WERI-Rb-1 (cell line): ENCODE measurements around the gene KLHL14.

Experiments used
- DNase-seq: peaks from one replicate; pipeline ENCODE4 v3.0.0-alpha.2; 2020
- H3K27ac ChIP-seq: fragments of 250-450 bp; sonication (Bioruptor Pico); 2 replicates; pipeline ENCODE4 v1.5.1; 2020; ENCODE audit warnings: mild to moderate bottlenecking, moderate library complexity
- H3K27me3 ChIP-seq: fragments of 250-450 bp; sonication (Bioruptor Pico); 2 replicates; pipeline ENCODE4 v1.5.1; 2021; ENCODE audit warnings: mild to moderate bottlenecking, low read depth, moderate library complexity; ENCODE audit not compliant: insufficient read depth, severe bottlenecking
- H3K36me3 ChIP-seq: fragments of 250-450 bp; sonication (Bioruptor Pico); 2 replicates; pipeline ENCODE4 v1.5.1; 2020; ENCODE audit warnings: mild to moderate bottlenecking, moderate library complexity
- H3K4me3 ChIP-seq: 2 replicates; pipeline ENCODE4 v1.5.1; 2011; ENCODE audit warnings: low read depth, mild to moderate bottlenecking, control low read depth, low read length
- H3K9me3 ChIP-seq: fragments of 250-450 bp; sonication (Bioruptor Pico); 2 replicates; pipeline ENCODE4 v1.5.1; 2021; ENCODE audit warnings: mild to moderate bottlenecking, moderate library complexity; ENCODE audit not compliant: severe bottlenecking
- TF ChIP-seq, protein P1 (sequence below): IDR thresholded peaks from 2 replicates; pipeline ENCODE4 v1.5.1; 2011; ENCODE audit warnings: low read depth, mild to moderate bottlenecking, control low read depth, inconsistent platforms, low read length

Gene KLHL14

DNA sequence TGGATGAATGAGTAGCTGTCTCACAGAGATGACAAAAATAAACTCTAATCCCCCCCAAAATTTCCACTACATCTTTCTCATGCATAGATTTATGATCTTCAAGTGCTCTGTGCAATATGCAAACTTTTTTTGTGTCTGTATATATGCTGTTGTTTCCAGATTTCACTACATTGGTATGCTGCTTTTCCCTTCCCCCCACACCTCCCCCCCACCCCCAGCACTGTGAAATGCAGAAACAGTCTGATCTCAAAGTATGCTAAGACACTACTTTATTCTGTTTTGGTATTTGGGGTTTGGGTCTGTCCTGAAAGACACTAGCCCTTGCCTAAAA lies 524 bp upstream of the KLHL14 start:
- no peaks in the 10 kb centered on the region for H3K9me3 ChIP-seq
- TF ChIP-seq, protein P1, sequence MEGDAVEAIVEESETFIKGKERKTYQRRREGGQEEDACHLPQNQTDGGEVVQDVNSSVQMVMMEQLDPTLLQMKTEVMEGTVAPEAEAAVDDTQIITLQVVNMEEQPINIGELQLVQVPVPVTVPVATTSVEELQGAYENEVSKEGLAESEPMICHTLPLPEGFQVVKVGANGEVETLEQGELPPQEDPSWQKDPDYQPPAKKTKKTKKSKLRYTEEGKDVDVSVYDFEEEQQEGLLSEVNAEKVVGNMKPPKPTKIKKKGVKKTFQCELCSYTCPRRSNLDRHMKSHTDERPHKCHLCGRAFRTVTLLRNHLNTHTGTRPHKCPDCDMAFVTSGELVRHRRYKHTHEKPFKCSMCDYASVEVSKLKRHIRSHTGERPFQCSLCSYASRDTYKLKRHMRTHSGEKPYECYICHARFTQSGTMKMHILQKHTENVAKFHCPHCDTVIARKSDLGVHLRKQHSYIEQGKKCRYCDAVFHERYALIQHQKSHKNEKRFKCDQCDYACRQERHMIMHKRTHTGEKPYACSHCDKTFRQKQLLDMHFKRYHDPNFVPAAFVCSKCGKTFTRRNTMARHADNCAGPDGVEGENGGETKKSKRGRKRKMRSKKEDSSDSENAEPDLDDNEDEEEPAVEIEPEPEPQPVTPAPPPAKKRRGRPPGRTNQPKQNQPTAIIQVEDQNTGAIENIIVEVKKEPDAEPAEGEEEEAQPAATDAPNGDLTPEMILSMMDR, result no peak
- H3K27ac ChIP-seq, result no peak overlapping the region
- peaks cover 40% of the 10 kb centered on the region for H3K27me3 ChIP-seq
- no peak overlapping the region for H3K4me3 ChIP-seq
- no peak for DNase-seq
- H3K36me3 ChIP-seq, result no peaks in the 10 kb centered on the region

DNA sequence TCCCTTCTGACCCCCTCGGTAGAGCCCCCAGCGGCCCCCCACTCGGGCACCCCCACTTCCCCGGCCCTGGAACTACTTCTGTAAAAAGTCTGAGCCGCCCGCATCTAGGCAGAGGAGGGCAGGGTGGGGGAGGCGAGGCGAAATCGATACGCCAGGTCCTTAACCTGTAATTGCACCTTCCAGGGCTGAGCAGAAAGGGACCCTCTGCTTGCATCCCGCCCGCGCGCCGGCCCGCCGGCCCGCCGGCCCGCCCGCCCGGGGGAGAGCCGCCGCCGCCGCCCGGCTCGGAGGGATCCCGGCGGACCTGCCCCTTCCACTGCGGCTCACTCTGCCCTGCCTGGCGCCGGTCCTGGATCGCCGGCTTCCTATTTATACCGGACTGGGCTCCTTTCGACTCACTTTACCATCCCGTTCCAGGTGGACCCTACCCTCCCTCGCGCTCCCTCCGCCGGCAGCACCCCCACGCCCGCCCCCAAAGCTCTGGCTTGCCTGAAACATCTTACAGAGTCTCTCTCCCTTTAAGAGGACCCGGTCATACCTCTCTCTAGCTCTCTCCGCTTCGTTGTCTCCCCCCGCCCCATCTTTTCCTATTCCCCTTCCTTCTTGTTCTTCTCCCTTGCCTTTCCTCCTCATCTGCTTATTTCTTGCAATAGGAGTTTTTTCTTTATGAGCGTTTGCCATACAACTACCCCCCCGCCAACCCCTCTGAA lies 797 bp downstream of the KLHL14 start:
- DNase-seq, result no peak
- H3K4me3 ChIP-seq, result peak overlapping the region; percentile 18; the same call in 1 of the 2 replicates

DNA sequence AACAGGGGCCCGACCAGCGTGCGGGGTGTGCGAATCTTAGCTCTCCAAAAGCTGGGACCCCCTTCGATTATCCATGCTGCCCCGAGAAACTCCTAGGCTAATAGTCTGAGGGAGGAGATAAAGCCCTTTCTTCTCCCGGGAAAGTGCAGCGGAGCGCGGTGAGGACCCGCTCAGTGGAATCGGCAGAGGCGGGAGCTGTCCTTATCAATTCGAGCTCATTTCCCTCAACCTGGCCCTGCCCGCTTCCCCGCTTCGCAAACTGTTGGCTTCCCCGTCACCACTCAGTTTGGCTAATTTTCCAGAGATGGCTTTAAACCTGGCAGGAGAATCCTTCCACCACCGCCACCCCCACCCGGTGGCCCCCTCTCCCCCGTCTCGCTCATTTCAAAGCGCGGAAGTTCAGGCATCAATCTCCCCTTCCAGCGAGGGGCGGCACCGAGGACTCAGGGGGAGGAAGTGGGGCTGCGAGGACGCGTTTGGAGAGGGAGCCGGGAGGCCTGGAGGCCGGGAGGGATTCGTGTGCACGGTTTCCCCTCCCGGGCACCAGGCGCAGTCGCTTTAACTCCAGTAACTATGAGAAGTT lies 1.6 kb downstream of the KLHL14 start:
- H3K27ac ChIP-seq, result no peak overlapping the region
- peak; percentile 12 for DNase-seq

More for the DNA sequence above, 797 bp downstream of the KLHL14 start:
- Histone ChIP-seq H3K27me3 (peaks cover 50% of the 10 kb centered on the region), H3K9me3 (no peaks in the 10 kb centered on the region), H3K27ac (no peak overlapping the region), H3K36me3 (no peaks in the 10 kb centered on the region)
- TF ChIP-seq, protein P1, result no peak

DNA sequence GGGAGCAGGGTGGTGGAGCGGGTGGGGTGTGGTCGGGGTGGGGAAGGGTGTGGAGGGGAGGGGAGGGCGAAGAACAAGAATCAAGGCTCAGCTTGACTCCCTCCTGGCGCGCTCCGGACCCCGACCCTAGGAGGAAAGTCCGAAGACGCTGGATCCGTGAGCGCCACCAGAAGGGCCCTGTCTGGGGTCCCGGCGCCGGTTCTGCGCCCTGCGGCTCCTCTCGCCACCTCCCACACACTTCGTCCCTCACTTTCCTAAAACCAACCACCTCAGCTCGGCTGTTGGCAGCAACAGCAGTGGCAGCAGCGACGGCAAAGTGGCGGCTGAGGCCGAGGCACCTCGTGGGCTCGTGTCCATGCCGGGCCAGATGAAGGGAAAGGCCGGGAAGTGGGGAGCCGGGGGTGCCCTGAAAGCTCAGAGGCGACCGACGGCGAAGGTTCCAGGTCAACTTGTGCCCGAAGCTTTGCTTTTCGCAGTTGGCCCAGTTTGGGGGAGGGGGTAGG lies 2.1 kb downstream of the KLHL14 start:
- Histone ChIP-seq H3K27me3 (peaks cover 53% of the 10 kb centered on the region), H3K4me3 (peak overlapping the region; percentile 40), H3K27ac (no peak overlapping the region), H3K36me3 (no peaks in the 10 kb centered on the region), H3K9me3 (no peaks in the 10 kb centered on the region)
- DNase-seq, result no peak
- TF ChIP-seq, protein P1, result no peak

More for the DNA sequence above, 1.6 kb downstream of the KLHL14 start:
- Histone ChIP-seq H3K9me3 (no peaks in the 10 kb centered on the region), H3K27me3 (peaks cover 53% of the 10 kb centered on the region), H3K36me3 (no peaks in the 10 kb centered on the region), H3K4me3 (peak overlapping the region; percentile 40)
- TF ChIP-seq, protein P1, result no peak

DNA sequence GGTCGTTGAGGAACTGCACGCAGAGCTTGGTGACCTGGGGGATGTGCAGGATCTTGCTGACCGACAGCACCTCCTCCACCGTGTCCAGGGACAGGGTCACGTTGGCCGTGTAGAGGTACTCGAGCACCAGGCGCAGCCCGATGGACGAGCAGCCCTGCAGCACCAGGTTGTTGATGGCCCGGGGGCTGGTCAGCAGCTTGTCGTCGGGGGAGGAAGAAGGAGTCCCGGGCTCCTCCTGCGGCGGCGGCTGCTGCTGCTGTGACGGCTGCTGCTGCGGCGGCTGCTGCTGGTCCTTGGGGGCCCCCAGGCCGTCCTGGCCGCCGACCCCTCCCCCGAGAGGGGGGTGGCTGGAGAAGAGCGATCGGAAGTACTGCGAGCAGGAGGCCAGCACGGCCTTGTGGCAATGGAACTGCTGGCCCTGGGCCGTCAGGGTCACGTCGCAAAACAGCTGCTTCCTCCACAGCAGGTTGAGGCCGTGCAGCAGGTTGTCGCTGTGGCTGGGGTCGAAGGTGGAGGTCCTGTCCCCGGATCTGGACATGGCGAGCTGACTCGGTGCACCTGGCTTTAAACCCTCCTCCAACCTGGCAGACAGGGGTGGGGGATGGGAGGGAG lies 2.7 kb downstream of the KLHL14 start:
- peak overlapping the region; percentile 12 for H3K4me3 ChIP-seq

More for the DNA sequence above, 2.7 kb downstream of the KLHL14 start:
- H3K27me3 ChIP-seq, result peaks cover 53% of the 10 kb centered on the region
- TF ChIP-seq, protein P1, result no peak
- H3K27ac ChIP-seq, result no peak overlapping the region
- H3K36me3 ChIP-seq, result no peaks in the 10 kb centered on the region
- H3K9me3 ChIP-seq, result no peaks in the 10 kb centered on the region
- DNase-seq, result peak; percentile 8
